ENCODE measurements around the gene MPP3.

MPP3 gene

DNA sequence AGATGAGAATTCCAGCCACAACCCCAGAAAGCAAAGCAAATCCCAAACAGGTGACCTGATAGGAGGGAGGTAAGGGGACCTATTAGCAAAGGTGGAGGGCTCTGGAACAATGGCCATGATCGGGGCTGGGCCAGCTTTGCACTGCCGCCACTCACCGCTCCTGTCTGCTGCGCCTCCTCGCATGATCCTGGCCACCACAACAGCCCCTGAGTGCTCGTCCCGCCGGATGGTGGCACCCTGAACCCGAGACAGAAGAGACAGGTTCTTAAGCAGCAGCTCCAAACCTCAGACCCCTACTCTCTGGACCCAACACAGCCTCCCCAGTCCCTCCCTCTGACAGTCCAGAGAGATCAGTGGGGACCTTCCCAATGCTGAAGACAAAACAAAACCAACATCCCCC lies 5.3 kb downstream of the MPP3 start:
- Histone ChIP-seq H3K4me3 (ENCODE audit: low read depth in 1 of 2, low read length in 2 of 2) (no peak overlapping the region), H3K27ac (ENCODE audit: low read depth, low read length) (no peak overlapping the region), H3K36me3 (ENCODE audit: insufficient read depth, low read length) (peaks cover 39% of the 10 kb centered on the region), H3K9me3 (ENCODE audit: low read length) (no peaks in the 10 kb centered on the region), H3K9ac (ENCODE audit: low read length) (no peak overlapping the region), H3K27me3 (ENCODE audit: control insufficient read depth in 1 of 2, insufficient read depth in 2 of 2, low read length in 2 of 2) (no peaks in the 10 kb centered on the region), H3K4me1 (ENCODE audit: insufficient read depth, low read length) (peaks cover 7% of the 10 kb centered on the region)

DNA sequence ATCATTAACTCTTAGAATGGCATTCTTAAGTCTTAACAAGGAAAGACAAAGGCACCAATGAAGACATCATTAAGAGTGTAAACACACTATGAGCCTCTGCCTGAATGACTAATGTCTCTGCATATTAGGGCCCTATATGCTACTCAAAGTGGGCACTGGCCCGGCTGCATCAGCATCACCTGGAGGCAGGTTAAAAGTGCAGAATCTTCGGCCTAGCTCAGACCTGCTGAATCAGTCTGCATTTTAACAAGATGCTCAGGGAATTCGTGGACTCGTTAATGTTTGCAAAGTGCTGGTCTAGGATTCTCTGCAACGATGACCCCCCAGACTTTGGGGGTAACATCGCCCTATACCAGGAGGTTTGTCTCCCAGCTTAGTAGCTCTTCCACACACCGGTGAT lies 6.7 kb downstream of the MPP3 start:
- no peaks in the 10 kb centered on the region for H3K27me3 ChIP-seq (ENCODE audit: control insufficient read depth in 1 of 2, insufficient read depth in 2 of 2, low read length in 2 of 2)
- no peak overlapping the region for H3K4me3 ChIP-seq (ENCODE audit: low read depth in 1 of 2, low read length in 2 of 2)
- H3K27ac ChIP-seq (ENCODE audit: low read depth, low read length), result no peak overlapping the region
- H3K4me1 ChIP-seq (ENCODE audit: insufficient read depth, low read length), result no peaks in the 10 kb centered on the region
- peaks cover 39% of the 10 kb centered on the region for H3K36me3 ChIP-seq (ENCODE audit: insufficient read depth, low read length)
- H3K9ac ChIP-seq (ENCODE audit: low read length), result no peak overlapping the region
- H3K9me3 ChIP-seq (ENCODE audit: low read length), result no peaks in the 10 kb centered on the region

DNA sequence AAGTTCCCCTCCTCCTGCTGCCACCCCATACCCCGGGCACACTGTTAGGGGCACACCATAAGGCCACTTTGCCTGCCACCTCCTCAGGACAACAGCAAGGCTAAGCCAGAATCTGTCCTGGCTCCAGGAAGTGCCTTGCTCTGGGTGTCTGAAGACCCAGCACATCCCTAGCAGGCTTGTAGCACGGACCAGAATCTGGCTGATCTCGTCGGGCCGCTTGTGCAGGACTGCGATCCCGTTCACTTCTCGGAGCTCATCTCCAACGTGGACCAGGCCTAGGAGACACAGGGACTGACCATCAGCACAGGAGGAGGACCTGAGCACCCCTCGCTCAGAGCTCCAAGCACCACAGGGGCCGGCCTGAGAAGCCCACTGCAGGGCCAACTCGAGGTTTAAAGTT lies 7.4 kb downstream of the MPP3 start:
- Histone ChIP-seq H3K4me3 (ENCODE audit: low read depth in 1 of 2, low read length in 2 of 2) (no peak overlapping the region), H3K9me3 (ENCODE audit: low read length) (no peaks in the 10 kb centered on the region), H3K4me1 (ENCODE audit: insufficient read depth, low read length) (no peaks in the 10 kb centered on the region), H3K9ac (ENCODE audit: low read length) (no peak overlapping the region), H3K36me3 (ENCODE audit: insufficient read depth, low read length) (peaks cover 36% of the 10 kb centered on the region), H3K27ac (ENCODE audit: low read depth, low read length) (no peak overlapping the region), H3K27me3 (ENCODE audit: control insufficient read depth in 1 of 2, insufficient read depth in 2 of 2, low read length in 2 of 2) (no peaks in the 10 kb centered on the region)

DNA sequence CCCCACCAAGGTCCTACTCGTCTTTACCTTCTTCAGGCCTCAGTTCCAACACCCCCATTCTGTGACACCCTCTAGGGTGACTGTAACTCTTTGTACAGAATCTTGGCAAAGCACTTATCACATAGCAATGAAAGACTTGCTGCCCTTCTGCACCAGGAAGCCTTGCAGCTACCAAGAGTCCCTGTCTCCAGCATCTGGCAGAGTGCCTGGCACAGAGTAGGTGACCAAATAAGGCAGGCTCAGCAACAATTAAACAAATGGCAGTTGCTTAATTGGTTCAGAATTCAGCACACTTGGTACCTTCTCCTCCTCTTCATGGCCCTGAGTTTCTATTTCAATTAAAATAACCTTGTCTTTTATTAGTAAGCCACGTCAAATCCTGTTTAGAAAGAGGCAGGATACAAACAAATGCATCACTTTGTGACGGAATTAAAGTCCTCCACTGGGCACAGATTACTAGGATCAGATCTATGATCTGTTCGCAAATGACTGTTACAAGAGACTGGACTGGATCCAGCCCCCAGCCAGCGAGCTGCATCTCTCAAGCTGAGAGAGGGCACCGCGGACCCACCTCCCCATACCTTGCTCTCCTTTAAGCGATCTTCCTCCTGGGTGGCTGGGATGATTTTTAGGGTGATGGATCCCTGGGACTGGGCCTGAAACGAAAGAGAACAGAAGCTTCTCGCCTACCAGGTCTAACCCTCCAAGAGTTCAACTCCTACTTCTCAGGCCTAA lies 9.4 kb downstream of the MPP3 start:
- Histone ChIP-seq H3K27me3 (ENCODE audit: control insufficient read depth in 1 of 2, insufficient read depth in 2 of 2, low read length in 2 of 2) (no peaks in the 10 kb centered on the region), H3K9me3 (ENCODE audit: low read length) (no peaks in the 10 kb centered on the region), H3K36me3 (ENCODE audit: insufficient read depth, low read length) (peaks cover 30% of the 10 kb centered on the region), H3K4me1 (ENCODE audit: insufficient read depth, low read length) (no peaks in the 10 kb centered on the region), H3K27ac (ENCODE audit: low read depth, low read length) (no peak overlapping the region), H3K9ac (ENCODE audit: low read length) (no peak overlapping the region), H3K4me3 (ENCODE audit: low read depth in 1 of 2, low read length in 2 of 2) (no peak overlapping the region)

DNA sequence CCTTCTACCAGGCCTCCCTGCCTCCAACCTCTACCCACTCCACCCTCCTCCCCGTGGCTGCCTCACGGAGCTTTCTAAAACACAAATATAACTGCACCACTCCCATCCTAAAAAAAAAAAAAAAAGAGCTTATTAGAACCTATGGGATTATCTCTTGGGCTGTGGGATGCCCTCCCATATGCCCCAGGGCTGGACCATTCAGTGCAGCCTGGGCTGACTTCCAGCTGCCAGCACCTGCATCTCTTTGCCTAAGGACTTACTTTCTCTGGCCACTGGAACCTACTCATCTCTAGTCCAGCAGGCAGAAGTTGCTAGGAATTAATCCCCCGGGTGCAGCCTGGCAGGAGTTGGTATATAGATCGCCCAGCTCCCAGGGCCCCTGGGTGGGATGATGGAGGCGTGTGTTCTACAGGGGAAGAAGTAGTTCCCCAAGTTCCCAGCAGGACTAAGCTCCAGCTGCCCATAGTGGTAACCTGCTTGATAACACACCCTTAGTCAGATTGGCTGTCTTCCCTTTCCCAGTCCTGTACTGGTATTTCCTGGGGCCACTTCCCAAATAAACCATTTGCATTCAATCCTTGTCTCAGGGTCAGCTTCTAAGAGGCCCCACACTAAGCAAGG lies 10.3 kb downstream of the MPP3 start:
- H3K27me3 ChIP-seq (ENCODE audit: control insufficient read depth in 1 of 2, insufficient read depth in 2 of 2, low read length in 2 of 2), result no peaks in the 10 kb centered on the region
- H3K9me3 ChIP-seq (ENCODE audit: low read length), result no peaks in the 10 kb centered on the region
- H3K9ac ChIP-seq (ENCODE audit: low read length), result no peak overlapping the region
- H3K27ac ChIP-seq (ENCODE audit: low read depth, low read length), result no peak overlapping the region
- no peaks in the 10 kb centered on the region for H3K4me1 ChIP-seq (ENCODE audit: insufficient read depth, low read length)
- H3K4me3 ChIP-seq (ENCODE audit: low read depth in 1 of 2, low read length in 2 of 2), result no peak overlapping the region
- peaks cover 25% of the 10 kb centered on the region for H3K36me3 ChIP-seq (ENCODE audit: insufficient read depth, low read length)

DNA sequence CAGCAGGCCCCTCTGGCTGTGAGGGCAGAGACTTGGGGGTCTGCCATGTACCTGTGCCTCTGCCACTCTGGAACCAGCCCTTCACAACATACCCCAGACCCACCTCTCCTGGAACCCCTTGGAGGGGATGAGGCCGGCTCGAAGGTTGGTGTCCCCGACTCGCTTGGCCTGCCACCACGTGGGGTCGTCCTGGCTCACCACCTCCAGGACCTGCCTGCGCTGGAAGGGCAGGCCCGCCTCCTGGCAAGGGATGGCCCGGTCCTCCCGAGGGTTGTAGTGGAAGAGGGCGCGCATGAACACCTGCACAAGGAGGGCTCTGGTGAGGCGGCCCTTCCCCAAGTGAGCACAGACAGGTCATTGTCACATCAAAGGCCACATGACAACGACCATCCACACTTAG lies 12.2 kb downstream of the MPP3 start:
- Histone ChIP-seq H3K27ac (ENCODE audit: low read depth, low read length) (no peak overlapping the region), H3K36me3 (ENCODE audit: insufficient read depth, low read length) (peaks cover 16% of the 10 kb centered on the region), H3K9ac (ENCODE audit: low read length) (no peak overlapping the region), H3K9me3 (ENCODE audit: low read length) (no peaks in the 10 kb centered on the region), H3K4me1 (ENCODE audit: insufficient read depth, low read length) (no peaks in the 10 kb centered on the region), H3K27me3 (ENCODE audit: control insufficient read depth in 1 of 2, insufficient read depth in 2 of 2, low read length in 2 of 2) (no peaks in the 10 kb centered on the region), H3K4me3 (ENCODE audit: low read depth in 1 of 2, low read length in 2 of 2) (no peak overlapping the region)

DNA sequence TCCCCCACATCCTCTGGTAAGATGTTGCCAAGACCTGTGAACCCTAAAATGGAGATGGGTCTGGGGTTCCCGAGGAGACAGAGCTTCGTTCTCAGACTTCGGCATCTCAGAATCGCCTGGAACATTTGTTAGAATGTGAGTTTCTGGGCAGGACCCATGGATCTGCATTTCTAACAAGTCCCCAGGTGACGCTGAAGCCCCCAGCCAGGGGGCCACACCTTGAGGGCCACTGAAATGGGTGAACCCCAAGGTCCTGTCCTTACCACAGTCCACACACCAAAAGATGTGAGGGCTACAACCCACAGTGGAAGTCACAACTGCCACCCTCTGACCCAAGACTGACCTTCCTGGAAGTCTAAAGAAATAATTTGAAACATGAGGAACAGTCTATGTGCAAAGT lies 14.0 kb downstream of the MPP3 start:
- Histone ChIP-seq H3K9ac (ENCODE audit: low read length) (no peak overlapping the region), H3K4me3 (ENCODE audit: low read depth in 1 of 2, low read length in 2 of 2) (no peak overlapping the region), H3K9me3 (ENCODE audit: low read length) (no peaks in the 10 kb centered on the region), H3K4me1 (ENCODE audit: insufficient read depth, low read length) (no peaks in the 10 kb centered on the region), H3K27ac (ENCODE audit: low read depth, low read length) (no peak overlapping the region), H3K36me3 (ENCODE audit: insufficient read depth, low read length) (peaks cover 13% of the 10 kb centered on the region), H3K27me3 (ENCODE audit: control insufficient read depth in 1 of 2, insufficient read depth in 2 of 2, low read length in 2 of 2) (no peaks in the 10 kb centered on the region)

DNA sequence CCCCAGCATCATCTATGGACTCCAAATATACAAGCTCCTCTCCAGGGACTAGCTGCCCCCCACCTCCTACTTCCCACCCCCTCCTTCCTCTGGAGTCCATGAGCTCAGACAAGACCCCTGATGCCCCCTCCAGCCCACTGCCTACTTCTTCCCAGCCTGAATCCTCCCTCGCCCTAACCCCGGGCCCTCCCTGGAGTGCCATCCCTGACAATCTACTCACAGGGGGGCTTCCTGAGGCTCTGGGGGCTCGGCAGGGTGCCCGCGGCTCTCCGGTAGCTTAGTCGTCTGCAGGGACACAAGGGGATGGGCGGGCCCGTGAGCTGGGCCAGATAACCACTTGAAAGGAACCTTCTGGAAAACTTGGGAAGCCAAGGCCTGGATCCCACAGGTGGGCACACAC lies 15.1 kb downstream of the MPP3 start:
- peaks cover 24% of the 10 kb centered on the region for H3K36me3 ChIP-seq (ENCODE audit: insufficient read depth, low read length)
- no peak overlapping the region for H3K9ac ChIP-seq (ENCODE audit: low read length)
- no peak overlapping the region for H3K27ac ChIP-seq (ENCODE audit: low read depth, low read length)
- H3K9me3 ChIP-seq (ENCODE audit: low read length), result no peaks in the 10 kb centered on the region
- no peaks in the 10 kb centered on the region for H3K4me1 ChIP-seq (ENCODE audit: insufficient read depth, low read length)
- no peak overlapping the region for H3K4me3 ChIP-seq (ENCODE audit: low read depth in 1 of 2, low read length in 2 of 2)
- no peaks in the 10 kb centered on the region for H3K27me3 ChIP-seq (ENCODE audit: control insufficient read depth in 1 of 2, insufficient read depth in 2 of 2, low read length in 2 of 2)

DNA sequence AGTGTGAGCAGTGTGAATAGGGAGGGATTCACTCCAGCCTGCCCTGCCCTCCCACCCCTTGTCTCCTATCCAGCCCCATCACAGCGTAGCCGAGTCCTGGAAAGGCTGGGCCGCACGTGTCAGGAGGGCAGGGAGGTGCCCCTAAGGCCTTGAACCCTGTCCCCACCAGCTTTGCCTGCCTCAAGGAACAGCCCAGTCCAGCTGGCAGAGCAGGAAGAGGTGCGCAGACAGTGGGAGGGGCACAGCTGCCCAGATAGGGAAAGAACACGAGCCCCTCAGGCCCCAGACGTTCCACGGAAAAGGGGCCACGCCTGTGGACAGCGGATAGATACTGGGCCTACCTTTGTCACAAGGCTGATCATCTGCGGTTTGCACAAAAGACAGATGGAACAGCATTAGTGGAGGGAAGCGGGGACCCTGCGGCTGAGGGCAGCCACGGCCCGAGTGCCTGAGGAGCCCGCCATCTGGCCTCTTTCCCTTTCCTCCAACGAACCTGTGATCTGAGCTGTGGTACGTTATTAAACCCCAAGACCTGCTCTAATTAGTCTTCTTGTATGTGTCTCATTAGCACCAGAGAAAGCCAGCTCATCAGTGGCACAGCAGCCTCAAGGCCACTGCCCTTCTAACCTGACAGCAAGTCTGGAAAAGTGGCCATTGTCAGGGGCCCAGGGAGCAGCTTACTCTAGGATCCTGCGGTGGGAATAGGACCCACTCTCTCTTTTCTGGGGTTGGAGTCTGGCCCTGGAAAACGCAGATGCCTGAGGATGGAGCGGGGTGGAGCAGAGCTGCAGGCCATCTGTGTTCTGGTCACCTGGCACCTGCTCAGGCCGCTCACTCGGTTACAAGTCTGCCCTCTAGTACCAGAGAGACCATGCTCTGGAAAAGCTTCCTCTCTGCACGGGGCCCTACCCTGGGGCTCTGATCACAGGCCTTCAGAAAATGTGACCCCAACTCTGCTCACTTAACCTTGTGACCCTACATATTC lies 16.3 kb downstream of the MPP3 start:
- Histone ChIP-seq H3K27me3 (ENCODE audit: control insufficient read depth in 1 of 2, insufficient read depth in 2 of 2, low read length in 2 of 2) (no peaks in the 10 kb centered on the region), H3K4me3 (ENCODE audit: low read depth in 1 of 2, low read length in 2 of 2) (no peak overlapping the region), H3K9ac (ENCODE audit: low read length) (no peak overlapping the region), H3K36me3 (ENCODE audit: insufficient read depth, low read length) (peaks cover 30% of the 10 kb centered on the region), H3K4me1 (ENCODE audit: insufficient read depth, low read length) (no peaks in the 10 kb centered on the region), H3K9me3 (ENCODE audit: low read length) (no peaks in the 10 kb centered on the region), H3K27ac (ENCODE audit: low read depth, low read length) (no peak overlapping the region)

DNA sequence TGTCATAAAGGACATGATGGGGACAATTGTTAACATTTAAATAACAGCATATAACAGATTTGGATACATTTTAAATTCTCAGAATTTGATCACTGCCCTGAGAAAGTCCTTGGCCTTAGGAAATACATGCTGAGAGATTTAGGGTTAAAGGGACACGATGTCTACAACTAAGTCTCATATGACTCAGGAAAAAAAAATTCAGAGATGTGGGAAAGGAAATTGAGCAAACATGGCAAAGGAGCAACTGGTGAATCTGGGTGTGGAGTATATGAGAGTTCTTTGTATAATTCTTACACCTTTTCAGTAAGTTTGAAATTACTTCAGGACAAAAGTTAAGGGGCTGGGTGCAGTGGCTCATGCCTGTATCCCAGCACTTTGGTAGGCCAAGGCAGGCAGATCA lies 18.2 kb downstream of the MPP3 start:
- H3K27ac ChIP-seq (ENCODE audit: low read depth, low read length), result no peak overlapping the region
- no peaks in the 10 kb centered on the region for H3K27me3 ChIP-seq (ENCODE audit: control insufficient read depth in 1 of 2, insufficient read depth in 2 of 2, low read length in 2 of 2)
- H3K9me3 ChIP-seq (ENCODE audit: low read length), result no peaks in the 10 kb centered on the region
- no peak overlapping the region for H3K9ac ChIP-seq (ENCODE audit: low read length)
- H3K4me3 ChIP-seq (ENCODE audit: low read depth in 1 of 2, low read length in 2 of 2), result no peak overlapping the region
- no peaks in the 10 kb centered on the region for H3K4me1 ChIP-seq (ENCODE audit: insufficient read depth, low read length)
- H3K36me3 ChIP-seq (ENCODE audit: insufficient read depth, low read length), result peaks cover 30% of the 10 kb centered on the region

DNA sequence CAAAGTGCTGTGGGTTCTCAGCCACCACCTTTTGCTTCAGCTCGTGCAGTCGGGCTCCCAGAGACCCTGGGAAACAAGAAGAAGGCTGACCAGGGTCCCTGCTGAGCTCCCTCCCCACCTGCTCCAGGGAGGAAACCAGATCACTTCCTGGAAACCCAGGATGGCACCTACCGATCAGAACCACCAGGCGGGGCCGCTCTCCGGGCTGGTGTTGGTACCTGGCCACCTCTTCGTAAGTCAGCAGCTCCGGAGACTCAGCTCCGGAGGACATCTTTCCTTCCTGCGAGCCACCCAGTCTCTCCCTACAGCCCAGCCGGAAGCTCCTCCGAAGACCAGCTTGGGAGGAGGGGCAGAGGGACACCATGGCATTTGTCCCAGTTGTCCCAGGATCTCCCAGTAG lies 18.9 kb downstream of the MPP3 start:
- Histone ChIP-seq H3K4me1 (ENCODE audit: insufficient read depth, low read length) (no peaks in the 10 kb centered on the region), H3K9ac (ENCODE audit: low read length) (no peak overlapping the region), H3K9me3 (ENCODE audit: low read length) (no peaks in the 10 kb centered on the region), H3K27ac (ENCODE audit: low read depth, low read length) (no peak overlapping the region), H3K36me3 (ENCODE audit: insufficient read depth, low read length) (peaks cover 30% of the 10 kb centered on the region), H3K27me3 (ENCODE audit: control insufficient read depth in 1 of 2, insufficient read depth in 2 of 2, low read length in 2 of 2) (no peaks in the 10 kb centered on the region), H3K4me3 (ENCODE audit: low read depth in 1 of 2, low read length in 2 of 2) (no peak overlapping the region)

Data from muscle layer of colon (tissue), 2 donors.